ENCODE results near the gene PBX1. TPM values are rescaled to one million over a fixed set of nuclear protein-coding genes. Genes with fewer than 3 reads are reported as not detected.

PBX1 gene
- total and polyA plus RNA-seq, 2 experiments from 2014 or later: 14.8 to 61.6 TPM

DNA sequence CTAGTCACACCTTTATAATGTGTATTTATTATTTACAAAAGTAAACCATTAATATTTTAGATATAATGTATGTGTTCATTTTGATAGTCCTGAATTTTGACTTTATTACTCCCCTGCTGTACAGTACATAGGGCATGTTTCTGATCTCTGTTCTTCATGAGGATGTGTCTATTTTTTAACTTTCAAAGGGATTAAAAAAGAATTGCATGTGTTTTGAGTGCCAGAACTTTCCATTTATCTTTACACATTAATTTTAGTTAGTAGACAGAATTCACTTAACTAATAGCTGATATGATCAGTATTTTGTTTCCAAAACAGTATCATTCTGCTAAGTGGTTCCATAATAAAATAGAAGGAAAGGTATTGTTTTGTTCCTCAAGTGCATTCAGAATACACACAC, 3.1 kb downstream of the PBX1 start:
- Histone ChIP-seq H3K9me2 (replicated peaks; ENCODE audit: insufficient read depth) (no peaks in the 10 kb centered on the region), H3K27ac (peak overlapping the region; percentile 92), H3K4me2 (peak overlapping the region; percentile 75), H2AFZ (no peak overlapping the region), H3K36me3 (replicated peaks; ENCODE audit: insufficient read depth, low read depth) (no peaks in the 10 kb centered on the region), H4K20me1 (ENCODE audit: insufficient read depth, poor library complexity, severe bottlenecking) (peaks cover 10% of the 10 kb centered on the region), H3K4me1 (ENCODE audit: insufficient read depth) (peaks cover 16% of the 10 kb centered on the region), H3K79me2 (peaks cover 76% of the 10 kb centered on the region), H3K4me3 (peak overlapping the region; percentile 72), H3K9me3 (ENCODE audit: low read depth) (no peaks in the 10 kb centered on the region), H3K27me3 (no peaks in the 10 kb centered on the region)
- DNase-seq (ENCODE audit: low spot score): no peak
- TF ChIP-seq, protein P1, sequence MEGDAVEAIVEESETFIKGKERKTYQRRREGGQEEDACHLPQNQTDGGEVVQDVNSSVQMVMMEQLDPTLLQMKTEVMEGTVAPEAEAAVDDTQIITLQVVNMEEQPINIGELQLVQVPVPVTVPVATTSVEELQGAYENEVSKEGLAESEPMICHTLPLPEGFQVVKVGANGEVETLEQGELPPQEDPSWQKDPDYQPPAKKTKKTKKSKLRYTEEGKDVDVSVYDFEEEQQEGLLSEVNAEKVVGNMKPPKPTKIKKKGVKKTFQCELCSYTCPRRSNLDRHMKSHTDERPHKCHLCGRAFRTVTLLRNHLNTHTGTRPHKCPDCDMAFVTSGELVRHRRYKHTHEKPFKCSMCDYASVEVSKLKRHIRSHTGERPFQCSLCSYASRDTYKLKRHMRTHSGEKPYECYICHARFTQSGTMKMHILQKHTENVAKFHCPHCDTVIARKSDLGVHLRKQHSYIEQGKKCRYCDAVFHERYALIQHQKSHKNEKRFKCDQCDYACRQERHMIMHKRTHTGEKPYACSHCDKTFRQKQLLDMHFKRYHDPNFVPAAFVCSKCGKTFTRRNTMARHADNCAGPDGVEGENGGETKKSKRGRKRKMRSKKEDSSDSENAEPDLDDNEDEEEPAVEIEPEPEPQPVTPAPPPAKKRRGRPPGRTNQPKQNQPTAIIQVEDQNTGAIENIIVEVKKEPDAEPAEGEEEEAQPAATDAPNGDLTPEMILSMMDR (IDR thresholded peaks at IDR 0.05; ENCODE audit: poor library complexity): no peak
- no peak for TF ChIP-seq EZH2 (IDR thresholded peaks at IDR 0.05; ENCODE audit: borderline replicate concordance)
- peak; percentile 0 for TF ChIP-seq EZH2phosphoT487 (IDR thresholded peaks at IDR 0.05; ENCODE audit: low read depth, severe bottlenecking, unreplicated experiment)

DNA sequence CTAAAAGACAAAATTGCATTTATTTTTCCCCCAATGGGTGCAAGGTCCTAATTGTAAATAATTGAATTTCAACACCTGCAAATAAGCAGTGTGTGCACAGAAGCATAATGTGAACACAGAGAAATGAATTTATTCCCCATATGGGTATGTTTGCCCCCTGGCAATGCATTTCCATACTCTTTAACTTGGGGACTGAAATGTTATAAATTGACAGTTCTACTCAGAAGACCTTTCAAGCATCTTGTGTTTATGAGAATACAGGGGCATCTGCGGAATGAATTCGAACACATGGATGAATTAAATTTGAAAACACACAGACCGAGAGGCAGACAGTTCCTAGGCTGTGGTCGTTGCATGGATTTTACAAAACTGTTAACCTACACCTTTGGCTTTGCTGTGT, 3.5 kb downstream of the PBX1 start:
- TF ChIP-seq, protein P1 (IDR thresholded peaks at IDR 0.05; ENCODE audit: poor library complexity): no peak
- no peak for TF ChIP-seq EZH2 (IDR thresholded peaks at IDR 0.05; ENCODE audit: borderline replicate concordance)
- no peak for TF ChIP-seq EZH2phosphoT487 (IDR thresholded peaks at IDR 0.05; ENCODE audit: low read depth, severe bottlenecking, unreplicated experiment)
- Histone ChIP-seq H3K79me2 (peaks cover 80% of the 10 kb centered on the region), H4K20me1 (ENCODE audit: insufficient read depth, poor library complexity, severe bottlenecking) (peaks cover 10% of the 10 kb centered on the region), H3K27ac (peak overlapping the region; percentile 16), H3K4me2 (peak overlapping the region; percentile 75), H3K9me2 (replicated peaks; ENCODE audit: insufficient read depth) (no peaks in the 10 kb centered on the region), H3K4me1 (ENCODE audit: insufficient read depth) (peaks cover 16% of the 10 kb centered on the region), H3K27me3 (no peaks in the 10 kb centered on the region), H3K4me3 (peak overlapping the region; percentile 31), H2AFZ (no peak overlapping the region), H3K9me3 (ENCODE audit: low read depth) (no peaks in the 10 kb centered on the region), H3K36me3 (replicated peaks; ENCODE audit: insufficient read depth, low read depth) (no peaks in the 10 kb centered on the region)
- 36% methylated on average over 4 of the region's 4 CpGs for WGBS (ENCODE audit: low lambda C conversion rate, missing lambda C conversion rate)
- no peak for DNase-seq (ENCODE audit: low spot score)

DNA sequence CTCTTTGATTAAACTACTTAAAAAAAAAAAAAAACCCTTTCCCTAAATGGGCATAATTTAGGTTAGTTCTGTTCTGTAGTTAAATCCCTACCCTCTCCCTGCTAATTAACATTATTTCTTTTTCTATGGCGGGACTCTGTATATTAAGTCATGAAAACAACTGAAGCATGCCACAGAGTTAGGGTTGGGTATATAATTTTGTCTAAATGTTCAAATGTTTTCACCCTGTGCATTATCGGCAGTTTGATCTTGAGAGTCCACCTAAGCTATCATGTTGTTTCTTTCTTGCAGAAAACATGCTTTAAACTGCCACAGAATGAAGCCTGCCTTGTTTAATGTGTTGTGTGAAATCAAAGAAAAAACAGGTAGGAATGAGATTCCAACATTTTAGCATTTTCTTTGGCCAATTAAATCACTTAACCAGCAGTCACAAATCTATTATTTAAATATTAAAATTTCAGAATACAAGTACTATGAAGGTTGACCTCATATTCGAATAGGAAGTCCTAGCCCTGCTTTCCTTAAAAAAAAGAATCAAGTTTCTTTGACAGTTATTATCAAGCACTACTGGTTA, 4.0 kb downstream of the PBX1 start:
- Histone ChIP-seq H3K79me2 (peaks cover 85% of the 10 kb centered on the region), H2AFZ (no peak overlapping the region), H4K20me1 (ENCODE audit: insufficient read depth, poor library complexity, severe bottlenecking) (peaks cover 10% of the 10 kb centered on the region), H3K9me2 (replicated peaks; ENCODE audit: insufficient read depth) (no peaks in the 10 kb centered on the region), H3K27me3 (no peaks in the 10 kb centered on the region), H3K9me3 (ENCODE audit: low read depth) (no peaks in the 10 kb centered on the region), H3K27ac (peak overlapping the region; percentile 16), H3K4me1 (ENCODE audit: insufficient read depth) (peaks cover 13% of the 10 kb centered on the region), H3K4me3 (peak overlapping the region; percentile 31), H3K36me3 (replicated peaks; ENCODE audit: insufficient read depth, low read depth) (no peaks in the 10 kb centered on the region), H3K4me2 (peak overlapping the region; percentile 75)
- TF ChIP-seq EZH2 (IDR thresholded peaks at IDR 0.05; ENCODE audit: borderline replicate concordance) (no peak), EZH2phosphoT487 (IDR thresholded peaks at IDR 0.05; ENCODE audit: low read depth, severe bottlenecking, unreplicated experiment) (no peak)
- TF ChIP-seq, protein P1 (IDR thresholded peaks at IDR 0.05; ENCODE audit: poor library complexity): no peak
- DNase-seq (ENCODE audit: low spot score): no peak
- WGBS (ENCODE audit: low lambda C conversion rate, missing lambda C conversion rate): 40% methylated on average over 3 of the region's 3 CpGs
